Measurements from ENCODE around the gene SRPX2. TPM values are rescaled to one million over a fixed set of nuclear protein-coding genes. Genes with fewer than 3 reads are reported as not detected.

The SRPX2 gene
- total and polyA plus RNA-seq, 7 donors = 2.5 to 59.8 (median 18.7) TPM

GRCh38 chrX:100685284-100685996 lies 41.4 kb downstream of the SRPX2 start:
- H3K4me1 ChIP-seq = peaks cover 0 to 17% (median 10%) of the 10 kb centered on the region in 4 donors
- DNase-seq = peak; percentile 86
- intact Hi-C loops (cut with DNase I) = loop anchor here (1.0 to 10.0 kb wide), 2 partner anchors 83 to 171 kb away; no protein-coding TSS in a partner anchor
- peaks cover 0 to 24% (median 0%) of the 10 kb centered on the region in 4 donors for H3K36me3 ChIP-seq
- H3K9me3 ChIP-seq = no peaks in the 10 kb centered on the region
- no peaks in the 10 kb centered on the region for H3K27me3 ChIP-seq
- peak overlapping the region; percentile 37 to 56 (median 40) for H3K27ac ChIP-seq
- 31 to 51% methylated on average over 5 of the region's 5 CpGs for WGBS, 2 donors
- no peak overlapping the region for H3K4me3 ChIP-seq
- TF ChIP-seq POLR2AphosphoS5 (IDR thresholded peaks at IDR 0.05) (peak in 1 of 4 donors; percentile 11), EP300 (IDR thresholded peaks at IDR 0.05) (no peak), CTCF (IDR thresholded peaks at IDR 0.05) (peak; percentile 74 to 97 (median 91))

GRCh38 chrX:100685997-100686305 lies 42.0 kb downstream of the SRPX2 start:
- Histone ChIP-seq H3K27me3 (no peaks in the 10 kb centered on the region), H3K36me3 (peaks cover 0 to 27% (median 0%) of the 10 kb centered on the region in 4 donors), H3K4me3 (no peak overlapping the region), H3K9me3 (no peaks in the 10 kb centered on the region), H3K4me1 (peaks cover 0 to 13% (median 8%) of the 10 kb centered on the region in 4 donors), H3K27ac (peak overlapping the region in 3 of 4 donors; percentile 17 to 39 (median 31))
- TF ChIP-seq POLR2AphosphoS5 (IDR thresholded peaks at IDR 0.05) (no peak), POLR2A (IDR thresholded peaks at IDR 0.05) (no peak), CTCF (IDR thresholded peaks at IDR 0.05) (no peak), EP300 (IDR thresholded peaks at IDR 0.05) (no peak)
- no peak for DNase-seq
- 22 to 38% methylated on average over 1 of the region's 1 CpG for WGBS, 2 donors
- intact Hi-C loops (cut with DNase I) = loop anchor here (1.0 to 10.0 kb wide), 2 partner anchors 82 to 171 kb away; no protein-coding TSS in a partner anchor

GRCh38 chrX:100687128-100687527 lies 43.1 kb downstream of the SRPX2 start:
- H3K4me1 ChIP-seq = peaks cover 0 to 6% (median 5%) of the 10 kb centered on the region in 4 donors
- H3K27me3 ChIP-seq = no peaks in the 10 kb centered on the region
- WGBS, 2 donors = 48 to 87% methylated on average over 6 of the region's 6 CpGs
- no peak for TF ChIP-seq CTCF (IDR thresholded peaks at IDR 0.05)
- no peak for TF ChIP-seq POLR2A (IDR thresholded peaks at IDR 0.05)
- no peak for TF ChIP-seq POLR2AphosphoS5 (IDR thresholded peaks at IDR 0.05)
- no peak for TF ChIP-seq EP300 (IDR thresholded peaks at IDR 0.05)
- intact Hi-C loops (cut with DNase I) = loop anchor here (10.0 kb wide), 1 partner anchor 172 kb away; no protein-coding TSS in a partner anchor
- H3K36me3 ChIP-seq = peaks cover 0 to 27% (median 0%) of the 10 kb centered on the region in 4 donors
- no peak overlapping the region for H3K27ac ChIP-seq
- H3K9me3 ChIP-seq = no peaks in the 10 kb centered on the region
- no peak overlapping the region for H3K4me3 ChIP-seq
- DNase-seq = no peak

- WGBS, 2 donors = 34 to 91% methylated on average over 2 of the region's 2 CpGs
- no peak for DNase-seq
Observed at GRCh38 chrX:100687546-100687945, 43.5 kb downstream of the SRPX2 start.

More at GRCh38 chrX:100687546-100687945, 43.5 kb downstream of the SRPX2 start:
- Histone ChIP-seq H3K27me3 (no peaks in the 10 kb centered on the region), H3K27ac (no peak overlapping the region), H3K36me3 (peaks cover 0 to 27% (median 0%) of the 10 kb centered on the region in 4 donors), H3K9me3 (no peaks in the 10 kb centered on the region), H3K4me1 (peaks cover 0 to 6% (median 5%) of the 10 kb centered on the region in 4 donors), H3K4me3 (no peak overlapping the region)
- intact Hi-C loops (cut with DNase I) = loop anchor here (10.0 kb wide), 1 partner anchor 173 kb away; no protein-coding TSS in a partner anchor
- TF ChIP-seq CTCF (IDR thresholded peaks at IDR 0.05) = no peak
- no peak for TF ChIP-seq POLR2A (IDR thresholded peaks at IDR 0.05)
